GM23338 (cell line): Measurements from ENCODE around the gene PDCD7. TPM values are rescaled to one million over a fixed set of nuclear protein-coding genes. Genes with fewer than 3 reads are reported as not detected.

Experiments
- ATAC-seq: fragments of 200-7000 bp; cut with Tn5 transposase; 3 replicates; pipeline ENCODE4 v1.9.1; 2020
- DNase-seq: peaks from one replicate; pipeline ENCODE4 v3.0.0-alpha.2; 2015; ENCODE audit warnings: low spot score
- H2AFZ ChIP-seq: fragments of 200-600 bp; sonication (generic); 2 replicates; pipeline ENCODE4 v1.8.0; 2016; ENCODE audit warnings: antibody characterized with exemption, mild to moderate bottlenecking, moderate library complexity
- H3F3A ChIP-seq: fragments of 200-600 bp; sonication (generic); replicated peaks from 2 replicates; pipeline ENCODE4 v1.8.0; 2017; ENCODE audit warnings: antibody characterized with exemption, mixed run types, low read depth
- H3K27ac ChIP-seq: fragments of 200-600 bp; sonication (generic); 2 replicates; pipeline ENCODE4 v1.6.1; 2016; ENCODE audit warnings: low read depth
- H3K27me3 ChIP-seq: fragments of 200-600 bp; sonication (generic); 2 replicates; pipeline ENCODE4 v1.8.0; 2016; ENCODE audit warnings: mild to moderate bottlenecking, mixed run types, moderate library complexity; ENCODE audit not compliant: insufficient read depth
- H3K36me3 ChIP-seq: fragments of 200-600 bp; sonication (generic); 2 replicates; pipeline ENCODE4 v1.8.0; 2016; ENCODE audit warnings: mild to moderate bottlenecking; ENCODE audit not compliant: insufficient read depth
- H3K4me1 ChIP-seq: fragments of 200-600 bp; sonication (generic); 2 replicates; pipeline ENCODE4 v1.8.0; 2016; ENCODE audit warnings: mild to moderate bottlenecking, moderate library complexity; ENCODE audit not compliant: insufficient read depth
- H3K4me2 ChIP-seq: fragments of 200-600 bp; sonication (generic); 2 replicates; pipeline ENCODE4 v1.7.1; 2017; ENCODE audit warnings: mixed run types
- H3K4me3 ChIP-seq: fragments of 200-600 bp; sonication (generic); 2 replicates; pipeline ENCODE4 v1.6.1; 2016; ENCODE audit warnings: mixed run types
- H3K79me2 ChIP-seq: fragments of 200-600 bp; sonication (generic); replicated peaks from 2 replicates; pipeline ENCODE4 v1.8.0; 2017; ENCODE audit warnings: mild to moderate bottlenecking; ENCODE audit not compliant: insufficient read depth
- H3K9me2 ChIP-seq: fragments of 200-600 bp; sonication (generic); 2 replicates; pipeline ENCODE4 v1.8.0; 2017; ENCODE audit not compliant: insufficient read depth
- H4K20me1 ChIP-seq: fragments of 200-600 bp; sonication (generic); replicated peaks from 2 replicates; pipeline ENCODE4 v1.8.0; 2017; ENCODE audit warnings: mild to moderate bottlenecking; ENCODE audit not compliant: insufficient read depth
- H3K27ac Mint-ChIP-seq: 2 replicates; pipeline ENCODE4 v1.8.0; 2020; ENCODE audit warnings: inconsistent platforms, mild to moderate bottlenecking, moderate library complexity, mixed read lengths
- H3K27me3 Mint-ChIP-seq: 3 replicates; pipeline ENCODE4 v1.8.0; 2022; ENCODE audit warnings: low read depth, mild to moderate bottlenecking, moderate library complexity, mixed read lengths, inconsistent platforms; ENCODE audit not compliant: insufficient read depth, poor library complexity
- H3K36me3 Mint-ChIP-seq: 3 replicates; pipeline ENCODE4 v1.8.0; 2021; ENCODE audit warnings: low read depth, mild to moderate bottlenecking, inconsistent platforms, moderate library complexity, mixed read lengths
- H3K4me1 Mint-ChIP-seq: 3 replicates; pipeline ENCODE4 v1.8.0; 2020; ENCODE audit warnings: mild to moderate bottlenecking, inconsistent platforms, mixed read lengths
- H3K4me3 Mint-ChIP-seq: 3 replicates; pipeline ENCODE4 v1.8.0; 2021; ENCODE audit warnings: moderate library complexity, mild to moderate bottlenecking, inconsistent platforms, mixed read lengths
- H3K9me3 Mint-ChIP-seq: 3 replicates; pipeline ENCODE4 v1.8.0; 2020; ENCODE audit warnings: moderate library complexity, mild to moderate bottlenecking, inconsistent platforms, mixed read lengths
- CREB1 ChIP-seq: fragments of 250-450 bp; sonication (Bioruptor Pico); IDR thresholded peaks from 2 replicates; pipeline ENCODE4 v1.5.0; 2020; ENCODE audit warnings: low read depth, mild to moderate bottlenecking, moderate library complexity
- EZH2 ChIP-seq: fragments of 200-600 bp; sonication (generic); IDR thresholded peaks from one replicate; pipeline ENCODE4 v1.8.0; 2017; ENCODE audit warnings: antibody characterized with exemption, mild to moderate bottlenecking, low read depth; ENCODE audit not compliant: unreplicated experiment
- EZH2phosphoT487 ChIP-seq: fragments of 200-600 bp; sonication (generic); IDR thresholded peaks from one replicate; pipeline ENCODE4 v1.8.1; 2018; ENCODE audit warnings: antibody characterized with exemption; ENCODE audit not compliant: unreplicated experiment
- JUNB ChIP-seq: IDR thresholded peaks from one replicate; pipeline ENCODE4 v1.6.1; 2016; ENCODE audit warnings: antibody characterized with exemption; ENCODE audit not compliant: unreplicated experiment
- NANOG ChIP-seq: IDR thresholded peaks from 2 replicates; pipeline ENCODE4 v1.6.1; 2016; ENCODE audit warnings: antibody characterized with exemption, borderline replicate concordance
- STAT1 ChIP-seq: IDR thresholded peaks from one replicate; pipeline ENCODE4 v1.6.1; 2016; ENCODE audit warnings: antibody characterized with exemption; ENCODE audit not compliant: unreplicated experiment
- ZNF114 ChIP-seq: fragments of 250-450 bp; sonication (Bioruptor Pico); IDR thresholded peaks from 2 replicates; pipeline ENCODE4 v1.5.0; 2020; ENCODE audit warnings: mild to moderate bottlenecking, moderate library complexity
- ZNF331 ChIP-seq: fragments of 250-450 bp; sonication (Bioruptor Pico); IDR thresholded peaks from 2 replicates; pipeline ENCODE4 v1.5.0; 2020; ENCODE audit warnings: low read depth, mild to moderate bottlenecking, moderate library complexity
- polyA plus RNA-seq: library from polyadenylated mRNA; unstranded; fragments of >200 nt; fragmentation: Nextera tagmentation; extraction: Ambion mirVana; gene quantifications from 2 replicates; pipeline ENCODE4 v1.2.1, GENCODE V29; 2016
- total RNA-seq: library from RNA; depleted of rRNA; stranded (reverse); fragments of >200 nt; shearing (Covaris generic); gene quantifications from 2 replicates; pipeline ENCODE4 v1.2.3, GENCODE V29; 2014
- TF ChIP-seq, protein P1 (sequence below): IDR thresholded peaks from 2 replicates; pipeline ENCODE4 v1.6.1; 2016; ENCODE audit warnings: antibody characterized with exemption
- TF ChIP-seq, protein P2 (sequence below), 2 experiments: fragments of 200-600 bp in 1 of 2; sonication (generic) in 1 of 2; conservative IDR thresholded peaks; 2 replicates each; pipeline versions ENCODE4 v1.5.1 to v1.6.1; 2016 to 2017; ENCODE audit warnings: antibody characterized with exemption in 2 of 2, low read depth in 2 of 2, mild to moderate bottlenecking in 2 of 2, moderate library complexity in 1 of 2
- TF ChIP-seq, protein P3 (sequence below): IDR thresholded peaks from one replicate; pipeline ENCODE4 v1.6.1; 2018; ENCODE audit warnings: antibody characterized with exemption; ENCODE audit not compliant: unreplicated experiment

The PDCD7 gene
- total and polyA plus RNA-seq, 2 experiments from 2014 or later = 16.8 to 21.2 TPM

DNA sequence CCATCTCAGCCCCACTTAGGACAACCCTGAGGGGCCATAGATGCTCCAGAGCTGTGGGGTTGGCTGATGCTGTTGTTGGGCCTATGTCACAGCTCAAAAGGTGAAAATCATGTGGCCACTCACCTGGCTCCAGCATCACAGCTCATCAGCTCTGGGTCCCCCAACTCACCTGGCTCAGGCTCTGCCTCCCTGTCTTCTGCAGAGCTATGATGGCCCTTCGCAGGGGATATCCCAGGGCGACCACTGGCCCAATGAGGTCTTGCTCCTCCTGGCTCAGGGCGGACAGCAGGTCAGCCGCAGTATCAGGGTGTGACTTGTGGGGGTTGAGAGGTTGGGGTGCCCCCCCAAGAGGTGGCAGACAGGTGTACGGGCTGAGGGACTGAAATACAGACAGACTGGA, 34.3 kb downstream of the PDCD7 start:
- Mint-ChIP-seq H3K27ac (no peak overlapping the region), H3K27me3 (peaks cover 16% of the 10 kb centered on the region), H3K9me3 (no peaks in the 10 kb centered on the region), H3K4me1 (peaks cover 4% of the 10 kb centered on the region; the same call in 1 of the 3 replicates), H3K36me3 (no peaks in the 10 kb centered on the region), H3K4me3 (no peak overlapping the region)
- H2AFZ ChIP-seq = no peak overlapping the region
- H3K79me2 ChIP-seq = no peaks in the 10 kb centered on the region
- H4K20me1 ChIP-seq = no peaks in the 10 kb centered on the region
- peaks cover 5% of the 10 kb centered on the region; the same call in 1 of the 2 replicates for H3K4me1 ChIP-seq
- ATAC-seq (no peak), DNase-seq (no peak)
- no peak overlapping the region for H3K4me3 ChIP-seq
- H3F3A ChIP-seq = no peaks in the 10 kb centered on the region
- TF ChIP-seq CREB1 (CRISPR knock-in tag) = no peak
- TF ChIP-seq EZH2 = no peak
- TF ChIP-seq, protein P1, sequence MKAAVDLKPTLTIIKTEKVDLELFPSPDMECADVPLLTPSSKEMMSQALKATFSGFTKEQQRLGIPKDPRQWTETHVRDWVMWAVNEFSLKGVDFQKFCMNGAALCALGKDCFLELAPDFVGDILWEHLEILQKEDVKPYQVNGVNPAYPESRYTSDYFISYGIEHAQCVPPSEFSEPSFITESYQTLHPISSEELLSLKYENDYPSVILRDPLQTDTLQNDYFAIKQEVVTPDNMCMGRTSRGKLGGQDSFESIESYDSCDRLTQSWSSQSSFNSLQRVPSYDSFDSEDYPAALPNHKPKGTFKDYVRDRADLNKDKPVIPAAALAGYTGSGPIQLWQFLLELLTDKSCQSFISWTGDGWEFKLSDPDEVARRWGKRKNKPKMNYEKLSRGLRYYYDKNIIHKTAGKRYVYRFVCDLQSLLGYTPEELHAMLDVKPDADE = no peak
- TF ChIP-seq ZNF114 (CRISPR knock-in tag) = no peak
- TF ChIP-seq NANOG = no peak
- TF ChIP-seq EZH2phosphoT487 = no peak
- TF ChIP-seq, protein P2, sequence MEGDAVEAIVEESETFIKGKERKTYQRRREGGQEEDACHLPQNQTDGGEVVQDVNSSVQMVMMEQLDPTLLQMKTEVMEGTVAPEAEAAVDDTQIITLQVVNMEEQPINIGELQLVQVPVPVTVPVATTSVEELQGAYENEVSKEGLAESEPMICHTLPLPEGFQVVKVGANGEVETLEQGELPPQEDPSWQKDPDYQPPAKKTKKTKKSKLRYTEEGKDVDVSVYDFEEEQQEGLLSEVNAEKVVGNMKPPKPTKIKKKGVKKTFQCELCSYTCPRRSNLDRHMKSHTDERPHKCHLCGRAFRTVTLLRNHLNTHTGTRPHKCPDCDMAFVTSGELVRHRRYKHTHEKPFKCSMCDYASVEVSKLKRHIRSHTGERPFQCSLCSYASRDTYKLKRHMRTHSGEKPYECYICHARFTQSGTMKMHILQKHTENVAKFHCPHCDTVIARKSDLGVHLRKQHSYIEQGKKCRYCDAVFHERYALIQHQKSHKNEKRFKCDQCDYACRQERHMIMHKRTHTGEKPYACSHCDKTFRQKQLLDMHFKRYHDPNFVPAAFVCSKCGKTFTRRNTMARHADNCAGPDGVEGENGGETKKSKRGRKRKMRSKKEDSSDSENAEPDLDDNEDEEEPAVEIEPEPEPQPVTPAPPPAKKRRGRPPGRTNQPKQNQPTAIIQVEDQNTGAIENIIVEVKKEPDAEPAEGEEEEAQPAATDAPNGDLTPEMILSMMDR (conservative IDR thresholded peaks at IDR 0.05; ENCODE audit: low read depth in 2 of 2) = no peak
- TF ChIP-seq, protein P3, sequence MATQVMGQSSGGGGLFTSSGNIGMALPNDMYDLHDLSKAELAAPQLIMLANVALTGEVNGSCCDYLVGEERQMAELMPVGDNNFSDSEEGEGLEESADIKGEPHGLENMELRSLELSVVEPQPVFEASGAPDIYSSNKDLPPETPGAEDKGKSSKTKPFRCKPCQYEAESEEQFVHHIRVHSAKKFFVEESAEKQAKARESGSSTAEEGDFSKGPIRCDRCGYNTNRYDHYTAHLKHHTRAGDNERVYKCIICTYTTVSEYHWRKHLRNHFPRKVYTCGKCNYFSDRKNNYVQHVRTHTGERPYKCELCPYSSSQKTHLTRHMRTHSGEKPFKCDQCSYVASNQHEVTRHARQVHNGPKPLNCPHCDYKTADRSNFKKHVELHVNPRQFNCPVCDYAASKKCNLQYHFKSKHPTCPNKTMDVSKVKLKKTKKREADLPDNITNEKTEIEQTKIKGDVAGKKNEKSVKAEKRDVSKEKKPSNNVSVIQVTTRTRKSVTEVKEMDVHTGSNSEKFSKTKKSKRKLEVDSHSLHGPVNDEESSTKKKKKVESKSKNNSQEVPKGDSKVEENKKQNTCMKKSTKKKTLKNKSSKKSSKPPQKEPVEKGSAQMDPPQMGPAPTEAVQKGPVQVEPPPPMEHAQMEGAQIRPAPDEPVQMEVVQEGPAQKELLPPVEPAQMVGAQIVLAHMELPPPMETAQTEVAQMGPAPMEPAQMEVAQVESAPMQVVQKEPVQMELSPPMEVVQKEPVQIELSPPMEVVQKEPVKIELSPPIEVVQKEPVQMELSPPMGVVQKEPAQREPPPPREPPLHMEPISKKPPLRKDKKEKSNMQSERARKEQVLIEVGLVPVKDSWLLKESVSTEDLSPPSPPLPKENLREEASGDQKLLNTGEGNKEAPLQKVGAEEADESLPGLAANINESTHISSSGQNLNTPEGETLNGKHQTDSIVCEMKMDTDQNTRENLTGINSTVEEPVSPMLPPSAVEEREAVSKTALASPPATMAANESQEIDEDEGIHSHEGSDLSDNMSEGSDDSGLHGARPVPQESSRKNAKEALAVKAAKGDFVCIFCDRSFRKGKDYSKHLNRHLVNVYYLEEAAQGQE = no peak
- no peak for TF ChIP-seq STAT1
- no peak for TF ChIP-seq ZNF331 (CRISPR knock-in tag)
- TF ChIP-seq JUNB = no peak
- no peak overlapping the region for H3K27ac ChIP-seq
- H3K4me2 ChIP-seq = no peak overlapping the region
- peaks cover 13% of the 10 kb centered on the region for H3K27me3 ChIP-seq
- no peaks in the 10 kb centered on the region for H3K9me2 ChIP-seq
- H3K36me3 ChIP-seq = no peaks in the 10 kb centered on the region
